LNCaP clone FGC (cell line): ENCODE measurements around the gene AKAP5.
A peak's percentile ranks its signal among the peaks of the same experiment; 100 is the strongest.

Source experiments
- DNase-seq: peaks from one replicate; pipeline ENCODE4 v3.0.0-alpha.2; 2011; ENCODE audit warnings: low read depth
- H3K4me3 ChIP-seq: 2 replicates; pipeline ENCODE4 v1.5.1; 2011; ENCODE audit warnings: mild to moderate bottlenecking, low read depth, low read length, control low read depth
- CTCF ChIP-seq: IDR thresholded peaks from 2 replicates; pipeline ENCODE4 v1.5.1; 2012; ENCODE audit warnings: mild to moderate bottlenecking; ENCODE audit not compliant: control insufficient read depth, insufficient read depth; ENCODE audit errors: extremely low read depth

Gene AKAP5

GRCh38 chr14:64459405-64460136 is 5.7 kb upstream of the AKAP5 start:
- DNase-seq = no peak
- TF ChIP-seq CTCF = no peak
- H3K4me3 ChIP-seq = no peak overlapping the region

GRCh38 chr14:64461221-64461620 is 4.1 kb upstream of the AKAP5 start:
- no peak for DNase-seq
- TF ChIP-seq CTCF = no peak
- no peak overlapping the region for H3K4me3 ChIP-seq

- no peak for DNase-seq
- TF ChIP-seq CTCF = no peak
- H3K4me3 ChIP-seq = no peak overlapping the region
Measured at GRCh38 chr14:64463195-64463594, 2.1 kb upstream of the AKAP5 start.

GRCh38 chr14:64463873-64464272 is 1.4 kb upstream of the AKAP5 start:
- H3K4me3 ChIP-seq = no peak overlapping the region
- no peak for DNase-seq
- TF ChIP-seq CTCF = no peak

GRCh38 chr14:64464651-64465050 is 648 bp upstream of the AKAP5 start:
- TF ChIP-seq CTCF = no peak
- H3K4me3 ChIP-seq = peak overlapping the region; percentile 61
- no peak for DNase-seq

- no peak for DNase-seq
- no peak for TF ChIP-seq CTCF
- H3K4me3 ChIP-seq = peak overlapping the region; percentile 61
Measured at GRCh38 chr14:64465831-64466554, 694 bp downstream of the AKAP5 start.
